Activated B cell treated with CpG ODN at 0.5 μM for 24 hours (primary cell): ENCODE results near the gene CBLL2. TPM values are rescaled to one million over a fixed set of nuclear protein-coding genes. Genes with fewer than 3 reads are reported as not detected.
"Not testable (repeated sequence)": the region's sequence is repeated elsewhere in the genome, so short reads cannot be mapped to it uniquely, and the experiment has no call there.

Experiments used
- ATAC-seq: fragments of 200-7000 bp; cut with Tn5 transposase; one replicate; pipeline ENCODE4 v1.10.0; 2021; ENCODE audit warnings: low read depth, mild to moderate bottlenecking, moderate library complexity
- CTCF ChIA-PET: fragments of 350-600 bp; sonication (Branson Sonifier 250); formaldehyde crosslinking; loops from one replicate; lab custom pipeline; 2021; ENCODE audit warnings: antibody characterized with exemption; lab: Charles Lee
- POLR2A ChIA-PET: fragments of 350-600 bp; sonication (Branson Sonifier 250); formaldehyde crosslinking; loops from one replicate; lab custom pipeline; 2021; ENCODE audit warnings: antibody characterized with exemption; lab: Charles Lee
- DNase-seq: peaks from one replicate; pipeline ENCODE4 v3.0.0; 2022
- H3K27ac Mint-ChIP-seq: one replicate; pipeline ENCODE4 v1.8.0; 2020; ENCODE audit warnings: mixed read lengths
- H3K27me3 Mint-ChIP-seq: one replicate; pipeline ENCODE4 v1.8.0; 2021; ENCODE audit warnings: mixed read lengths
- H3K36me3 Mint-ChIP-seq: one replicate; pipeline ENCODE4 v1.8.0; 2021; ENCODE audit warnings: low read depth, mixed read lengths
- H3K4me1 Mint-ChIP-seq: one replicate; pipeline ENCODE4 v1.8.0; 2021; ENCODE audit warnings: mixed read lengths
- H3K4me3 Mint-ChIP-seq: one replicate; pipeline ENCODE4 v1.8.0; 2020; ENCODE audit warnings: mild to moderate bottlenecking, mixed read lengths
- H3K9me3 Mint-ChIP-seq: one replicate; pipeline ENCODE4 v1.8.0; 2020; ENCODE audit warnings: mixed read lengths
- CTCF ChIP-seq: fragments of 200-600 bp; IDR thresholded peaks from one replicate; pipeline ENCODE4 v1.8.0; 2022; ENCODE audit warnings: antibody characterized with exemption, mild to moderate bottlenecking
- intact Hi-C: fragments of 100-400 bp; cut with micrococcal nuclease; formaldehyde crosslinking; loops from one replicate; pipeline ENCODE4 v1.15.1; 2024
- total RNA-seq: library from RNA; stranded (reverse); gene quantifications from 2 replicates; pipeline ENCODE4 v1.2.3, GENCODE V29; 2022

The CBLL2 gene
- total RNA-seq, 1 donor from 2014 or later, result not detected

GRCh38 chrX:22278375-22278774 lies 5.7 kb downstream of the CBLL2 start:
- TF ChIP-seq CTCF, result no peak
- Mint-ChIP-seq H3K27me3 (no peaks in the 10 kb centered on the region), H3K27ac (no peak overlapping the region), H3K4me1 (no peaks in the 10 kb centered on the region), H3K4me3 (no peak overlapping the region), H3K9me3 (no peaks in the 10 kb centered on the region), H3K36me3 (no peaks in the 10 kb centered on the region)
- ChIA-PET CTCF (no interaction called here), POLR2A (no interaction called here)
- intact Hi-C loops, result no loop called here
- ATAC-seq (no peak), DNase-seq (no peak)

- H3K9me3 Mint-ChIP-seq, ATAC-seq: not testable (repeated sequence)
These were observed 16.5 kb downstream of the CBLL2 start for GRCh38 chrX:22289209-22289608.

GRCh38 chrX:22296871-22297270 lies 24.2 kb downstream of the CBLL2 start:
- H3K27me3 Mint-ChIP-seq, result peaks cover 4% of the 10 kb centered on the region
- no peak for TF ChIP-seq CTCF
- H3K4me3 Mint-ChIP-seq, result no peak overlapping the region

More at GRCh38 chrX:22289209-22289608, 16.5 kb downstream of the CBLL2 start:
- DNase-seq, H3K4me1 Mint-ChIP-seq, H3K27ac Mint-ChIP-seq, CTCF ChIA-PET, POLR2A ChIA-PET, H3K36me3 Mint-ChIP-seq, H3K27me3 Mint-ChIP-seq, intact Hi-C loops, H3K4me3 Mint-ChIP-seq: not testable (repeated sequence)

GRCh38 chrX:22300130-22300529 lies 27.4 kb downstream of the CBLL2 start:
- peaks cover 7% of the 10 kb centered on the region for H3K4me1 Mint-ChIP-seq
- no peak for ATAC-seq
- H3K27ac Mint-ChIP-seq, result no peak overlapping the region
- TF ChIP-seq CTCF, result no peak
- H3K9me3 Mint-ChIP-seq, result no peaks in the 10 kb centered on the region
- H3K4me3 Mint-ChIP-seq, result no peak overlapping the region
- intact Hi-C loops, result no loop called here
- H3K27me3 Mint-ChIP-seq, result peaks cover 4% of the 10 kb centered on the region
- DNase-seq, result no peak
- ChIA-PET POLR2A (no interaction called here), CTCF (no interaction called here)
- H3K36me3 Mint-ChIP-seq, result no peaks in the 10 kb centered on the region

More at GRCh38 chrX:22296871-22297270, 24.2 kb downstream of the CBLL2 start:
- Mint-ChIP-seq H3K9me3 (no peaks in the 10 kb centered on the region), H3K4me1 (peaks cover 7% of the 10 kb centered on the region), H3K36me3 (no peaks in the 10 kb centered on the region), H3K27ac (no peak overlapping the region)
- ATAC-seq (no peak), DNase-seq (no peak)
- ChIA-PET POLR2A (no interaction called here), CTCF (no interaction called here)
- intact Hi-C loops, result no loop called here

- H3K4me1 Mint-ChIP-seq, result no peaks in the 10 kb centered on the region
- intact Hi-C loops, result no loop called here
- H3K9me3 Mint-ChIP-seq, result no peaks in the 10 kb centered on the region
- CTCF ChIA-PET, result no interaction called here
- ATAC-seq, result no peak
- H3K4me3 Mint-ChIP-seq, result no peak overlapping the region
- no peaks in the 10 kb centered on the region for H3K27me3 Mint-ChIP-seq
- POLR2A ChIA-PET, result no interaction called here
- H3K27ac Mint-ChIP-seq, result no peak overlapping the region
- no peaks in the 10 kb centered on the region for H3K36me3 Mint-ChIP-seq
- TF ChIP-seq CTCF, result no peak
- DNase-seq, result no peak
These were observed 38.1 kb downstream of the CBLL2 start for GRCh38 chrX:22310779-22311178.

- ChIA-PET CTCF (no interaction called here), POLR2A (no interaction called here)
- DNase-seq (no peak), ATAC-seq (no peak)
- Mint-ChIP-seq H3K36me3 (no peaks in the 10 kb centered on the region), H3K27me3 (no peaks in the 10 kb centered on the region), H3K4me3 (no peak overlapping the region), H3K4me1 (no peaks in the 10 kb centered on the region), H3K27ac (no peak overlapping the region), H3K9me3 (no peaks in the 10 kb centered on the region)
- intact Hi-C loops, result no loop called here
- no peak for TF ChIP-seq CTCF
These were observed 41.1 kb downstream of the CBLL2 start for GRCh38 chrX:22313766-22314165.
